NCI-H2171 (cell line): ENCODE measurements around the gene NALCN.

Source experiments
- DNase-seq: peaks from one replicate; lab custom pipeline; 2025; lab: John Stamatoyannopoulos, UW

NALCN gene

GRCh38 chr13:101415358-101416174, 742 bp downstream of the NALCN start:
- no peak for DNase-seq

GRCh38 chr13:101412076-101412475, 4.2 kb downstream of the NALCN start:
- DNase-seq = no peak

GRCh38 chr13:101408992-101409656, 7.2 kb downstream of the NALCN start:
- no peak for DNase-seq

- DNase-seq = no peak
Observed at GRCh38 chr13:101408154-101408553, 8.2 kb downstream of the NALCN start.

GRCh38 chr13:101406791-101407190, 9.5 kb downstream of the NALCN start:
- DNase-seq = no peak

- no peak for DNase-seq
Observed at GRCh38 chr13:101401196-101401595, 15.1 kb downstream of the NALCN start.

GRCh38 chr13:101399365-101399764, 16.9 kb downstream of the NALCN start:
- no peak for DNase-seq

GRCh38 chr13:101398920-101399319, 17.4 kb downstream of the NALCN start:
- no peak for DNase-seq

- DNase-seq = no peak
Observed at GRCh38 chr13:101398191-101398590, 18.1 kb downstream of the NALCN start.

- no peak for DNase-seq
Observed at GRCh38 chr13:101397742-101398141, 18.6 kb downstream of the NALCN start.

- DNase-seq = no peak
Observed at GRCh38 chr13:101394605-101395004, 21.7 kb downstream of the NALCN start.

- DNase-seq = no peak
Observed at GRCh38 chr13:101393140-101393539, 23.2 kb downstream of the NALCN start.

- no peak for DNase-seq
Observed at GRCh38 chr13:101390461-101390860, 25.8 kb downstream of the NALCN start.

GRCh38 chr13:101384929-101385328, 31.4 kb downstream of the NALCN start:
- peak; percentile 52 for DNase-seq

GRCh38 chr13:101383595-101383994, 32.7 kb downstream of the NALCN start:
- no peak for DNase-seq

- no peak for DNase-seq
Observed at GRCh38 chr13:101382701-101383100, 33.6 kb downstream of the NALCN start.

- DNase-seq = no peak
Observed at GRCh38 chr13:101382086-101382485, 34.2 kb downstream of the NALCN start.

- no peak for DNase-seq
Observed at GRCh38 chr13:101360525-101360924, 55.8 kb downstream of the NALCN start.

- DNase-seq = no peak
Observed at GRCh38 chr13:101354895-101355294, 61.4 kb downstream of the NALCN start.

- DNase-seq = no peak
Observed at GRCh38 chr13:101346942-101347728, 69.2 kb downstream of the NALCN start.

GRCh38 chr13:101346161-101346560, 70.1 kb downstream of the NALCN start:
- no peak for DNase-seq

- DNase-seq = no peak
Observed at GRCh38 chr13:101343128-101343787, 73.0 kb downstream of the NALCN start.
